Daoy (cell line): ENCODE results near the gene INTS15. TPM values are rescaled to one million over a fixed set of nuclear protein-coding genes. Genes with fewer than 3 reads are reported as not detected.
"Not testable (repeated sequence)": the region's sequence is repeated elsewhere in the genome, so short reads cannot be mapped to it uniquely, and the experiment has no call there.

Experiments
- DNase-seq: peaks from one replicate; pipeline ENCODE4 v3.0.0-alpha.2; 2015; ENCODE audit warnings: low read depth
- total RNA-seq: library from RNA; depleted of rRNA; stranded (reverse); fragments of >200 nt; shearing (Covaris generic); gene quantifications from 2 replicates; pipeline ENCODE4 v1.2.3, GENCODE V29; 2014

INTS15 gene
- total RNA-seq, 1 experiment from 2014 or later, result 13.9 TPM

- no peak for DNase-seq
Observed at GRCh38 chr7:6616854-6617643, 27.2 kb downstream of the INTS15 start.

GRCh38 chr7:6618621-6619020 is 28.8 kb downstream of the INTS15 start:
- no peak for DNase-seq

DNA sequence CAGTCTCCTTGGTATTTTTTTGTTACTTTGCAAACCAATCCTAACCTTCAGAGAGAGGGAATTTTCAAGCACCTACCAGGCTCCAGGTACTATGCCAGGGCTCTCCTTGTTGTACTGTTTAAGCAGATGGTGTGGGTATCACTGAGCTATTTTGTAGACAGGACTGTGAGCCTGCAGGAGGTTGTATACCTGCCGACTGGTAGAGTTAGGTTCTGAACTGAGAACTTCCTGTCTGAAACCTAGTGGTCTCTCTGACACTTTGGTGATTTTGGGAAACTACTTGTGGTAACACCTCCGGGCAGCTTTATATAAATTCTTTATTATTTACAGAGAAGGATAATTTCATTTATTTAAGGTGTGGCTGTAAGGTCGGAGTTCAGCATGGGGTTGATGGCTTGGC is 30.1 kb downstream of the INTS15 start:
- DNase-seq, result no peak

DNA sequence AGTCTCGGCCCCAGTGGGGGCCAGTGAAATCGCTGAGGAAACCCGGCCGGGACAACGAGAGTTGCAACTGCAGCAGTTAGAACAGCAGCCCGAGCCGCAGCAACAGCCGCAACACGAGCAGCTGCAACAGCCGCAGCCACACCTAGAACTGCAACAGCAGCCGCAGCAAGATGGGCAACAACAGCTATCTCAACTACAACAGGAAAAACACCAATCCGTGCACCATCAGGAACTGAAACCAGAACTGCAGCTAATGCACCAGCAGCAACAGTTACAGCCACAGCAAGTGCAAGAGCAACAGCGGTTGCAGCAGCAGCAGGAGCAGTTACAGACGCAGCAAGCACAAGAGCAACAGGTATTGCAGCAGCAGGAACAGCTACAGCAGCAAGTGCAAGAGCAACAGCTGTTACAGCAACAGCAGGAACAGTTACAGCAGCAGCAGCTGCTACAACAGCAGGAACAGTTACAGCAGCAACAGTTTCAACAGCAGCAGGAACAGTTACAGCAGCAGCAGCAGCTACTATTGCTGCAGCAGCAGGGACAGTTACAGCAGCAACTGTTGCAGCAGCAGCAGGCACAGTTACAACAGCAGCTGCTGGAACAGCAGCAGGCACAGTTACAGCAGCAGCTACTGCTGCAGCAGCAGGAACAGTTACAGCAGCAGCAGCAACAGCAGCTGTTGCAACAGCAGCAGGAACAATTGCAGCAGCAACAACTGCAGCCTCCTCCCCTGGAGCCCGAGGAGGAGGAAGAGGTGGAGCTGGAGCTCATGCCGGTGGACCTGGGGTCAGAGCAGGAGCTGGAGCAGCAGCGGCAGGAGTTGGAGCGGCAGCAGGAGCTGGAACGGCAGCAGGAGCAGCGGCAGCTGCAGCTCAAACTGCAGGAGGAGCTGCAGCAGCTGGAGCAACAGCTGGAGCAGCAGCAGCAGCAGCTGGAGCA is 31.6 kb downstream of the INTS15 start:
- no peak for DNase-seq

- no peak for DNase-seq
Observed at GRCh38 chr7:6622134-6622710, 32.4 kb downstream of the INTS15 start.

DNA sequence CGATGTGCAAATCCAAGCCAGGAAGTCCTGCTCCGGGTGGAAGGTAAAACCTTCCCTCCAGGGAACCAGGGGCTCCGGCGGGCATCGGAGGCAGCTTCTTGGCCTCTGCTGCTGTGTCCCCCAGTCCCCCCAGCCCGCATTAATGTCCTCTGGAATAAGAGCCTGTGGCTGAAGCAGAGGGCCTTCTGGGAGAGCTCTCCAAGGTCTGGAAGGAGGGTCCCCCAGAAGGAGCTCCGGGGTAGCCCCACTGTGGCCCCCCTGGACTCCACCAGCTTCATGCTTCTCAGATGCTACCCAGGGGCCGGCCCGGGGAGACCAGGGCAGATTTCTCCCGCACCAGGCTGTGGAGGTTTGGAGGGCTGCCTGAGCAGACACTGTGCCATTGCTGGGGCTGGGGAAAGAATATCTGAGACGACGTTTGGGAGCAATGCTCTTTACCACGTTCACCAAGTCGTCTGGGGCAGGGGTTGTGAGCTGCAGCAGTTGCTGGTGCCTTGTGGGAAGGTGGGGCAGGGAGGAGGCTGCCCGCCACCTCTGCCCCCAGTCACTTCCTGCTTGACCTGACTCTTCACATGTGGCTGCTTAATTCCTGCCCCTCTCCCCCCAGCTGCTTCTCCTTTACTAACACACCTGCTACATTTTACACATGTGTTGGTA is 33.9 kb downstream of the INTS15 start:
- DNase-seq, result no peak

- DNase-seq, result no peak
Observed at GRCh38 chr7:6624246-6624611, 34.4 kb downstream of the INTS15 start.

GRCh38 chr7:6628045-6628444 is 38.2 kb downstream of the INTS15 start:
- no peak for DNase-seq

- no peak for DNase-seq
Observed at GRCh38 chr7:6630007-6630849, 40.4 kb downstream of the INTS15 start.

DNA sequence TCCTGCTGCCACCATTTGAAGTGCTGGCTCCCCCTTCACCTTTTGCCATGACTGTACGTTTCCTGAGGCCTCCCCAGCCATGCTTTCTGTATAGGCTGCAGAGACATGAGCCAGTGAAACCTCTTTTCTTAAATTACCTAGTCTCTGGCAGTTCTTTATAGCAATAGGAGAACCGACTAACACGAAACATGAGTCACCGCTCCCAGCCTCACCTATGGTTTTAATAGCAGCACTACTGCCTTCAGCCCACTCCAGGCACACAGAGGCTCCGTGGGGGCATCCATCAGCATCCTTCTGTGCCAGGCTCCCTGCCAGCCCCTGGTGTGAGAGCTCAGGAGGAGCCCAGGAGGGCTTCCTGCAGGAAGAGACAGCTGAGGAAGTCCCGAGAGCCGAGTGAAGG is 41.8 kb downstream of the INTS15 start:
- DNase-seq, result no peak

- no peak for DNase-seq
Observed at GRCh38 chr7:6634021-6634420, 44.2 kb downstream of the INTS15 start.

GRCh38 chr7:6634971-6635370 is 45.1 kb downstream of the INTS15 start:
- not testable (repeated sequence) for DNase-seq

- peak; percentile 47 for DNase-seq
Observed at GRCh38 chr7:6636741-6637543, 47.1 kb downstream of the INTS15 start, which contains the start of gene ZNF316. Gene ZNF316, plus strand, starts transcription at chr7:6637318. Its CDS starts 5,092 bp downstream, at chr7:6642410.

DNA sequence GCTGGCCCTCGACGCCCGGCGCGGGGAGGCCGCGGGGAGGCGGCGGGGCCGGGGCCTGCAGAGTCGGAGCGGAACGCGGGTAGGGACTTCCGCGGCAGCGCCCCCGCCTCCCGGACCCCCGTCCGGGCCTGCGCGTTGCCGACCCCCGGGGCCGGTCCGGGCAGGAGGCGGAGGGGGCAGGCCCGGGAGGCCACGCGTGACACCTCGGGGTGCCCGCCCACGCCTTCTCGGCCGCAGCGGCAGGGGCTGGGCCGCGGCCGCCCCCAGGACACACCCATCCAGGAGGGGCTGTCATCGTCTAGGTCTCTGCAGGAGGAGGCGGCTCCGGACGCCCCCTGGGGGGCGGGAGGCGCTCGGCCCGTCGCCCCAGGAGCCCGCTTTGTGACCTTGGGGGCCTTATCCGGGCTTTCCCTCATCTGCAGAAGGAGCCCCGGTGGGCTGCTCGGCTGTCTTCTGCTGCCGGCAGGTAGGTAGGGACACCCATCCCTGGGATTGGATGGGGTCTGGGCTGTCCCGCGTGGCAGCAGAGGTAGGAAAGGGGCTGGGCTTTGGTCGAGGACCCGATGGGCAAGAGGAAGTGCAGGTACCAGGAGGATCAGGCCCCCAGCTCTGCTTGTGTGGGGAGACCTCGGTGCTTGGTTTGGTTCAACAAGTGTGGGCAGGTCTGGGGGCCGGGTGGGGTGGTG is 47.9 kb downstream of the INTS15 start:
- DNase-seq, result peak; percentile 53

DNA sequence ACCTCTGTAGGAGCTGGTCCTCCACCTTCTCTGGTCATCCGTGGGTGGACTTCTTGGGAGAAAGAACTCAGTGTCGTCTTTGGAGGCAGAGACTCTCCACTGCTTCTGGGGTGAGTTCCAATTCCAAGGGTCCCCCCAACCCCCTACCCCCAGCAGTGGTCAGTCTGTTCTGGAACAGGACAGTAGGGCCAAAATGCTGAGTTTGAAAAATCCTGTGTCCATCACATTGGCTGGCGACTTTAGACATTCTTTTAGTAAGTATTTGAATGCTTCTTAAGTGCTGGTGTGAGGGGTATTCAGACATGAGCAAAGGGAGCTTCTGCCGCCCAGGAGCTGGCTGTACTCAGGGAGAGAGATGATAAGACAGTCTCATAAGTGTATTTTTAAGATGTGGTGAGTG is 49.2 kb downstream of the INTS15 start:
- no peak for DNase-seq

DNA sequence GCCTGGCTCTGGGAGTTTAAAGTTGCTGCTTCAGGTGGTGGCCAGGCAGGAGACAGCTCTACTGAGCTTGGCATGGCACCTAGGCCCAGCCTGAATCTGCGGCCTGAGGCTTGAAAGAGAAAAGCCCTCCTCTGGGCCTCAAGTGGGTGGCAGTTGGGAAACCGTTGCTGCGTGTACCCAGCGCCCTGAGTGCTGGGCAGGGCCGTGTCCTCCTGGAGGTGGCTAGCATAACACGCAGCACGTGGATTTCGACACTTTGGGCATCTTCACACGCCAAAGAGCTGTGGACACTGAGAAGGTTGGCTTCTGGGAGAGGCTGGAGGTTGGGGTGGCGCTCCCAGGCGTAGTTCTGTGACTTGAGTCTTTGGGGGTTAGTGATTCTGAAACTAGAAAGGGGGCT is 49.8 kb downstream of the INTS15 start:
- no peak for DNase-seq

DNA sequence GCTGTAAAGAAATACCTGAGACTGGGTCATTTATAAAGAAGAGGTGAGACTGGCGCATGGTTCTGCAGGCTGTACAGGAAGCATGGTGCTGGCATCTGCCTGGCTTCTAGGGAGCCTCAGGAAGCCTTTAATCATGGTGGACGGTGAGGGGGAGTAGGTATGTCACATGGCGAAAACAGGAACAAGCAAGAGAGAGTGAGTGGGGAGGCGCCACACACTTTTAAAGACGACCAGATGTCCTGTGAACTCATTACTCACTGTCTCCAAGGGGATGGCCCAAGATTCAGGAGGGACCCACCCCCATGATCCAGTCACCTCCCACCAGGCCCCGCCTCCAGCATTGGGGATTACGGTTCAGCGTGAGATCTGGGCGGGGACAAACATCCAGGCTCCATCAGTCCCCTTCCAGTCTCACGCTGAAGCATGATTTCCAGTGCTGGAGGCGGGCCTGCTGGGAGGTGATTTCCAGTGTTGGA is 50.5 kb downstream of the INTS15 start:
- DNase-seq, result peak; percentile 30

- DNase-seq, result no peak
Observed at GRCh38 chr7:6641305-6642035, 51.6 kb downstream of the INTS15 start.
